Right kidney (tissue), 1 donor: ENCODE measurements around the gene LONP2.
A peak's percentile ranks its signal among the peaks of the same experiment; 100 is the strongest.
"Not testable (repeated sequence)": the region's sequence is repeated elsewhere in the genome, so short reads cannot be mapped to it uniquely, and the experiment has no call there.

Experiments
- DNase-seq: peaks from one replicate; pipeline ENCODE4 v3.0.0-alpha.2; 2016

LONP2 gene

GRCh38 chr16:48330841-48331192, 86.7 kb downstream of the LONP2 start:
- no peak for DNase-seq

DNA sequence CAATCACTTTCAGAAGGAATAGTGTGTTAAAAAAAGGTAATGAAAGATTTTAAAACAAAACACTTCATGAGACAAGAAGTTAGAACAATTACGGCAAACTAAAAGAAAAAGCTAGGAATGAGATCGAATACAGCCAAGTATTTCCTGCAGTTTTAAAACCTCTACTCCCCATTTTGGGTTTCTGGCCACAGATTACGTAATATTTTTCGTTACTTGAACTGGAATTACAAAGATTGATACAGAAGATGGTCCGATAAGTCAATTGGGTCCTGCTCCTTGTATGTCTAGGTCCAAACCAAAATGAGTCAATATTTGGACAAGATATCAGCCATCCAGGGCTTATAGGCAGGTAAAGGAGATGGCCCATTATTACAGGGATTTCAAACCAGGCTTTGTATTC, 88.9 kb downstream of the LONP2 start:
- no peak for DNase-seq

DNA sequence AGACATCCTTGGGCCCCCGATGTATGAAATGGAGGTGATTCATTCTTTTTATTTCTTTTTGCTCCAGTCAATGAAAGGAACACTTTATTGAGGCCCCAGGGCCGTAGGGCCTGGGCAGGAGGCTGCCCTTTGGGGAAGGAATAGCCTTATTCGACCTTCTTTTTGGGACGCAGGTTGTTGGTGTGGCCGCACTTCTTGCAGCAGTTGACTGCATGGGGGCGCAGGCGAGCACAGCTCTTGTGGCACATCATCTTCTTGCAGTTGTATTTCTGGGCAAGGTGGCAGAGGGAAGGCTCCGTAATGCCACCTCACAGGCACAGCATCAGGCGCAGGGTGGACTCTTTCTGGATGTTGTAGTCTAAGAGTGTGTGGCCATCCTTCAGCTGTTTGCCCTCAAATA, 90.2 kb downstream of the LONP2 start:
- no peak for DNase-seq

DNA sequence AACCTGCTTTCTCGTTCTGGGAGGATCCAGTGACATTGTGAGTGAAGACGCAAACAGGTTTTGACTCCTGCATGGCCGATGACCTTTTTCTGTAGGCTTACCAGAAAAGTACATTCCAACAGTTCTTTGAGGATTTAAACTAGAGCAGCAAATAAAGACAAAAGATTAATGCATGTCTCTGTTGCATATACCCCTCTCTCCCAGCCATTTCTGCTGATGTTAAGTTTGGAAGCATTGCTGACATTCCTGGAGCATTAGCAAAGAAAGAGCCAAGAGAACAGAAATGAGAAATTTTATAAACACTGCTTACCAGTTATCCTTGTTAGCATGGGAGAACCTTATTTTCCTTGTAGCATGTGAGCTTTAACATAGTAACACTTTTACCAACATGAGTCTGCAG, 91.9 kb downstream of the LONP2 start:
- DNase-seq, result no peak

DNA sequence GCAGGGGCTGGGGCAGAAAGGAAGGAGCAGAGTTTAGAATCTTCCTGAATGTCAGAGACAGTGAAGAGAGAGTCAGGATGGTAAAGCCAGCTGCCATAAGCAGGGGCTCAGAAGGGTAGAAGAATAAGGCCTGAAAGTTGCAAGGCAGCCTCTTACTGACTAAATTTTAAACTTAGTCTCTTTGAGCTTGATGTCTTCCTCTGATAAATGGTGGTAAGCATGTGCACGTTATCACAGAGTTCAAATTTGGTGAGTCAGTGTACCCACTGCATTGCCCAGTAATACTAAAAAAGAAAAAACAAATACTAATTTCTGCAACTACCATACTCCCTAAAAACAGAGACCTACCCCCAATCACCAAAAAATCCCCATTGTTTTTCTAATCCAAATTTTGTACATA, 96.0 kb downstream of the LONP2 start:
- DNase-seq, result no peak

- DNase-seq, result no peak
Measured at GRCh38 chr16:48342591-48342990, 98.5 kb downstream of the LONP2 start.

DNA sequence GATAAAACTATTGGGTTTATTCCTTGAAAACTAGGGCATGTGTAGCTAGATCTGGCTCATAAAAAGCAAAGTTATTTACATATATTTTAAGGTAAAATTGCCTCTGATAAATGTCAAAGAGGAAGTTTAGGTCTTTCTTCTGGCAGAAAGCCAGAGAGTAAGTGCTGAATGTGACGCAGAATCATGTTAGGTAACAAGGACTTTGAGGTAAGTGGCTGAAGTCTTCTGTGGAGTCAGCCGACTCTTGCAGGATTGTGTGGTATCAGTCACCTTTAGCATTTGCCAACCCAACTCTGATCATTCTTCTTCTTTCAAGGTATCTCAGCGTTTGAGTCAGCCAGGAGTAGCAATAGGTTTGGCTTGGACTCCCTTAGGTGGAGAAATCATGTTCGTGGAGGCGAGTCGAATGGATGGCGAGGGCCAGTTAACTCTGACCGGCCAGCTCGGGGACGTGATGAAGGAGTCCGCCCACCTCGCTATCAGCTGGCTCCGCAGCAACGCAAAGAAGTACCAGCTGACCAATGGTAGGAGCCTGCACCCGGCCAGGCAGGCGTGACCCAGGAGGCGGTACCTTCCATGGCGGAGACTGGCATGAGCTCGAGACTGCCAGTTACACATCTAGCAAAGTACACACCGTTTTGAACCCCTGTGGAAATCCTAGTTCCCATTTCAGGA, 103.2 kb downstream of the LONP2 start:
- DNase-seq, result no peak

DNA sequence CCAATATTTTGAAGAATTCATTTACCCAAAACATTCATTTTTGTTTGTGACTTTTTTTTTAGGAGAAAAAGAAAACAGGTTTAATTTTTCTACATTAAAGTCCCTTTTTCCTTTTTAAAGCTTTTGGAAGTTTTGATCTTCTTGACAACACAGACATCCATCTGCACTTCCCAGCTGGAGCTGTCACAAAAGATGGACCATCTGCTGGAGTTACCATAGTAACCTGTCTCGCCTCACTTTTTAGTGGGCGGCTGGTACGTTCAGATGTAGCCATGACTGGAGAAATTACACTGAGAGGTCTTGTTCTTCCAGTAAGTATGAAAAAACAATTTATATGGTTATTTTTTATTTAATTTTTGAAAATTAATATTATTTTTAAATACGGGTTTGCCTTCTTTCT, 103.9 kb downstream of the LONP2 start:
- DNase-seq, result no peak

DNA sequence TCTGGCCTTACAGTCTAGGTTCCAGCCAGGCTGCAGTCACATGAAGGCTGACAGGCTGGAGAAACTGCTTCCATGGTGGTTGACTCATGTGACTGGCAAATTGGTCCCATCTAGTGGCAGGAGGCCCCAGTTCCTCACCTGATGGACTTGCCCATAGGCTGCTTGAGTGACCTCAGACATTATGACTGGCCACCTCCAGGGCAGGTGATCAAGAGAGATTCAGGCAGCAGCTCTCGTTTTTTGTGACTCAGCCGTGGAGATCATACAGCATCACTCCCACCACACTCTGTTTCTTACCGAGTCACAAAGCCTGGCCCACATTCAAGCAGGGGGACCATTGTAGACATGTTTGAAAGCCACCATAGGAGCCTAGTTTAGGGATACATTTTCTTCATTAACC, 106.6 kb downstream of the LONP2 start:
- DNase-seq, result no peak

- DNase-seq, result no peak
Measured at GRCh38 chr16:48352648-48353390, 108.7 kb downstream of the LONP2 start.

DNA sequence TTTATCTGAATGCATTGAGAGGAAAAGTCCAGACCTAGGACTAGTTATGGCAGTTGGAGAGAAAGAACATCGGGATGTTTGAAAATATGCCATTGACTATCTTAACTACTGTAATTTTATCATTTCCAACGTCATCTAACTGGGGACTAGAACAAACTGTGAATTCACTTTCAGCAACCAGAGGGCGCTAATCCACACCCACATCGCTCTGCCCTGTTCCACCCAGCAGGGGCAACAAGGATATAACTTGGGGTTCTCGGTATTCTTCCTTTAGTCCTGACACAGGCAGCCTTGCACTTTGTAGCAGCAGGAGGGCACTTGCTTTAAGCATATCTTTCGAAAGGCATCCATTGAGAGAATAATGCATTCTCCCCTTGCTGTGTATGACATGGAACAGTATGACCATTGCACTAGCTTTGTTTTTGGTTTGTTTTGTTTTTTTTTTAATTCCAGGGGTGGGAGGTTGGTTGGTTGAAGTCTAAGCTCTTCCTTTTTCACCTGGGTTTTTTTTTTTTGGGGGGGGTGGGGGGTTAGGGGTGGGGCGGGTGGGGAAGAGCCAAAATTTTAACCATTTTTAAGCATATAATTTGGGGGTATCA, 109.6 kb downstream of the LONP2 start:
- peak; percentile 39 for DNase-seq

DNA sequence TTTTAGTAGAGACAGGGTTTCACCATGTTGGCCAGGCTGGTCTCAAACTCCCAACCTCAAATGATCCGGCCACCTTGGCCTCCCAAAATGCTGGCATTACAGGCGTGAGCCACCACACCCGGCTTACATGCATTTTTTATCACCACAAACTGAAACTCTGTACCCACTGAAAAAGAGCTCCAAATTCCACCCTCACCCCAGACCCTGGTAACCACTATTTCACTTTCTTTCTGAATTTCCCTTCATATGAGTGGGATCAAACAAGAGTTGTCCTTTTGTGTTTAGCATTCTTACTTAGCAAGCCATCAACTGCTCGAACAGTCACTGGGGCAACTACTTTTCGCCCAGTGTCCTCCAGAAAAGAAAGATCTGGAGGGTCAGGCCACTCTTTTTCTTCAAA, 110.3 kb downstream of the LONP2 start:
- not testable (repeated sequence) for DNase-seq

DNA sequence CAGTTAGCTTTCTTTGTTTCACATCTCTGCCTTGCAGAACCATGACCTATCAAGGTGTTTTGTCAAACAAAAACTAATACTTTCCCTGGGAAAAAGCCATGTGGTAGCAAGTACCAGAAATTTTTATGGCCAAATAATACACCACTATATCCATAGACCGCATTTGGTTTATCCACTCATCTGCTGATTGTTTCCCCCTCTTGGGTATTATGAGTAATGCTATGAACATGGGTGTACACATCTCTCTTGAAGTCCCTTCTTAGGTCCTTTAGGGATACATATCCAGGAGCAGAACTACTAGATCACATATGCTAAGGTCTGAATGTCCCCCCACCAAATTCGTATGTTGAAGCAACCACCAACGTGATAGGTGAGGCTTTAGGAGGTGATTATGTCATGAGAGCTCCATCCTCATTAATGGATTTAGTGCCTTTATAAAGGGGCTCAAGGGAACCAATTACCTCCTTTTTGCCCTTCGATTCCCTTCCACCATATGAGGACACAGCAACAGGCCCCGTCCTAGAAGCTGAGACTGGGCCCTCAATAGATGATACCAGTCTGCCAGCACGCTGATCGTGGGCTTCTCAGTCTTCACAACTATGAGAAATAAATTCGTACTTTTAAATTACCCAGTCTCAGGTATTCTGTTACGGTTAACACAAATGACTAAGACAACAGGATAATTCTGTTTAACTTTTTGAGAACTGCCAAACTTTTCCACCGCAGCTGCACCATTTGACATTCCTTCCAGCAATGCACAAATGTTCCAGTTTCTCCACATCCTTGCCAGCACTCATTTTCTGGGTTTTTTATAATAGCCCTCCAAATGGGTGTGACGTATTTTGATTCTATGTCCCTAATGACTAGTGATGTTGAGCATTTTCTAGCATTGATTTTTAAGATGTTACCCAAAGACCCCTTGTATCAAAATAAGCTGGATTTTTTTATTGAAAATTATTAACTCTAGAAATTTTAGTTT, 111.1 kb downstream of the LONP2 start:
- DNase-seq, result no peak

DNA sequence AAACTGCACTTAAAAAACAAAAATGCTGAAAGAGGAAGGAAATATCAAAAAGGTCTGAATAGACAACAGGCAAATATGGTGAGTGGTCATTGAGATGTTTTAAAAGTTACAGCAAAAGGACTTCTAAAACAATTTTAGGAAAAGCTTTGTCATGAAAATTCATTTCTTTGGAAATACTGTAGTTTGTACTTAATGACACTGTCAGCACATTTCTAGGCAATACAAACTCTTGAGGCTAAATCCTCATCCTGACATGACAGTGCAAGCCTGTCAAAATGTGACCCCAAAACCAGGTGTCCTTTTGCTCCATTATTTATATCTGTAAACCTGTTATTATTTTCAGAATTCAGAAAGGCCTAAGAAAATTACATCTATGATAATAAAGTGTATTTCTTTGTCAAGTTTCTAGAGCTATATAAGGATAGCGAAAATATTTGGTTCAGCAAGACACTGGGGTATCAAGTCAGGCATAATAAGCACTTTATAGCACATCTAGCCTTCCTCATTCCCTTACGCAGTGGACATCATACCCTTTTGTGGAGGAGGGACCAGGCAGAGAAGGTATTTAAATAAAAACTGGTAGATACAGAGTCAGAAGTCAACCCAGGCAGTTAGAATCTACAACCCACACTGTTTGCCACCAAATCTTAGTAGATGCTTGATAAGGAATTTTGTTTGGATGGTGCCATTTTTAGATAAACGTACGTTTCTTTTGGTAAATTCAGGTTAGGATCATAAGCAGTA, 112.7 kb downstream of the LONP2 start:
- no peak for DNase-seq

DNA sequence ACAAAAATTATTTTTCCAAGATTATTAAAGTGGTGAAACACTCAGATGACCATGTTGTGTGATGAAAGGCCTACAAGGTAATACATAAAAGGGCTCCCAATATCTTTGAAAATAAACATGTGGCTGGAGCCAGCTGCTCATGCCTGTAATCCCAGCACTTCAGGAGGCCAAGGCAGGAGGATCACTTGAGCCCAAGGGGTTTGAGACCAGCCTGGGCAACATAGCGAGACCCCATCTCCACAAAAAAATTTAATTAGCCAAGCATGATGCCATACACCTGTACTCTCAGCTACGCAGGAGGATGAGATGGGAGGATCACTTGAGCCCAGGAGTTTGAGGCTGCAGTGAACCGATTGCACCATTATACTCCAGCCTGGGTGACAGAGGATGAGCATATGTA, 114.3 kb downstream of the LONP2 start:
- no peak for DNase-seq

GRCh38 chr16:48359983-48360382, 115.9 kb downstream of the LONP2 start:
- no peak for DNase-seq

DNA sequence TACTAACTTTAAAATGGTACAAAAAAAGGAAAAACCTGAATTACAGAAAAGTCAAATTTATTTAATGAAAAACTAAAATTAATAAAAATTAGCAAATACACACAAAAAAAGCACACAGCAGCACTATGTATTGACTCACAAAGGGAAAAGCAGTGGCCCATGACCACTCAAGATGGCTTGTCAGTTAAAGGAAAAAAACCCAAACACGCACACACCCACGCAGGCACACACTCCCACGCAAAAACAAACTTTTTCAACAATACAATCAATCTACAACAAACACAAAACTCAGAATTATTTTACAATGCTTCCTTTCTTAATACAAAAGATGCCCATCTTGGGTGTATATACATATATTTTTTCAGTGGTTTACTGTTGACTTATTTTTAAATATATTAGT, 116.9 kb downstream of the LONP2 start:
- no peak for DNase-seq

DNA sequence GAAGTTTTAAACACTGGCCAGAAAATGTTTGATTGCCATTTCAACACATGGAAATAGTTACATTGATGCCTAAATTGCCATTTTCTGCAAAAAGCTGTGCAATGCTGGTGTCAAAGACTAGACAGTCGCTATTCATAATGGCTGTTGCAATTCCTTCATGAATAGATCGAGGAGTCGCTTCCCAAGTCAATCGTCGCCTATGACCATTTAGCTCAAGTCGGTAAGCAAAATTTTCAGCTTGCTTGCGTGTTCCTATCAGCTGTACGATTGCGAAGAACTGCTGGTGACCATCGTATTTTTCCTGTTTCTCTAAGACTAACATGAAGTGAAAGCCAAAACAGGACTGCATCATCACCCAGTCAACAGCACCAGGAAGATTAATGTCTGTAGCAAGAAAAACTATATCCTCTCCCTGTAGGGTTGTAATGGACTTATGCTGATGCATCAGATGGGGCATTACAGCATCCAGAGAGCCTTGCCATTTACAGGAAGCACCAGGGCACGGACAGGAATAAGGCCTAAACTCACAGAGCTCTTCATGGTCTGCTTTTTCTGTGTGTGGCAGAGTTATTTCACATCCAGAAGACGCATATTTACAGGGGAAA, 117.5 kb downstream of the LONP2 start:
- DNase-seq, result no peak

DNA sequence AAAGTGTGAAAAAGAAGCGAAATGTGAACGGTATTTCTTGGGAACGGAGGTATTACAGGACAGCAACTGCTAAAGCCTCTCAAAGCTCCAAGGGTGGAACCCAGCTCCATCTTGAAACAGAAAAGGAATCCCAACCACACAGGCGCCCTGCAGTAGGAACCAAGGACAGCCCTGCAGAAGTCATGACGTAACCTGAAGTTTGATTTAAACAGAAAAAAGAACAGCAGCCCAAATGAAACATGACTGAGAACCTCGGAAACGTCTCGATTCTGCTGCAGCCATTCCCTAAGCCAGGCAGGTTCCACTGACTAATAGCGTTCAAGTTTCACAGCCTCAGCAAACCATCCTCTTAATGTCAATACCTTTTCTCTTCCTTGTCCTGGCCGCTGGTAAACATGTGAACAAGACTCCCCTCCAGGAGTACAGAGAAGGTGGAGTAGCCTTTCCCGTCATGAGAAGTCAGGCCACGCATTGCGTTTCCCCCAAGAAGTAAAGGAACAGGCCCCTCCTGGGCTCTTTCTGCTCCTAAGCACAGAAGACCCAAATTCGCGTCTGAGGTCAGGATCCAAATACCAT, 121.0 kb downstream of the LONP2 start:
- DNase-seq, result no peak

DNA sequence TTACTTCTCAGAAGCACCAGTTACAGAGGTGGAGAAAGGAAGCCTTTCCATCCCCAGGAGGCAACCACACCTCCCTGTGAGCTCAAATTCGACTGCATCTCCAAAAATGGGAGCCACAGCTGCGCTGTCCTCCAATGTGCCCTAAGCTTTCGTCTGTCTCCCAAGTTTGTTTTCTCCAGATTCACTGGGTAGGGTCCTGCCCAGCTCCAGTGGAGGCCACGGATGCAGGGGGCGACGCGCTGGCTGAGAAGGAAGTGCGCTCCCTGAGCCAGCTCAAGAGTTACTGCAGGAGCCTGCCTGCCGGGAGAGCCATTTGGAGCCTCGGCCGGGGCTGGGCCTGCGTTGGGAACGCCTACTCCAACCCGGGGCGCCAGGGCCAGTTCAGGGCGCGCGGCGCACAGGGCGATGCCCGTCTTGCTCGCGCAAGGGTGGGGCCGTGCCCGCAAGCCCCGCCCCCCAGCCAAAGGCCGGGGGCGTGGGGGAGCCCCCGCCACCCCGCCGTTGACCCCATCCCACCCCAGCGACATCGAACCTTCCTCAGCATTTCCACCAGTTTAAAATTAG, 121.6 kb downstream of the LONP2 start:
- peak; percentile 67 for DNase-seq
